Fibroblast of villous mesenchyme (primary cell): ENCODE results near the gene MAGI1. TPM values are rescaled to one million over a fixed set of nuclear protein-coding genes. Genes with fewer than 3 reads are reported as not detected.
"Not testable (repeated sequence)": the region's sequence is repeated elsewhere in the genome, so short reads cannot be mapped to it uniquely, and the experiment has no call there.

Experiments
- DNase-seq: peaks from one replicate; pipeline ENCODE4 v3.0.0-alpha.2; 2010; ENCODE audit warnings: low read depth
- H3K4me3 ChIP-seq: 2 replicates; pipeline ENCODE4 v1.5.1; 2011; ENCODE audit warnings: low read depth, mild to moderate bottlenecking, low read length
- CTCF ChIP-seq: IDR thresholded peaks from 2 replicates; pipeline ENCODE4 v1.5.1; 2012; ENCODE audit warnings: low read depth, mild to moderate bottlenecking, low read length; ENCODE audit not compliant: insufficient read depth
- total RNA-seq: library from RNA; depleted of rRNA; stranded (reverse); fragments of >200 nt; gene quantifications from 2 replicates; pipeline ENCODE4 v1.2.3, GENCODE V29; 2012

MAGI1 gene
- total RNA-seq, 1 donor: 20.7 TPM

DNA sequence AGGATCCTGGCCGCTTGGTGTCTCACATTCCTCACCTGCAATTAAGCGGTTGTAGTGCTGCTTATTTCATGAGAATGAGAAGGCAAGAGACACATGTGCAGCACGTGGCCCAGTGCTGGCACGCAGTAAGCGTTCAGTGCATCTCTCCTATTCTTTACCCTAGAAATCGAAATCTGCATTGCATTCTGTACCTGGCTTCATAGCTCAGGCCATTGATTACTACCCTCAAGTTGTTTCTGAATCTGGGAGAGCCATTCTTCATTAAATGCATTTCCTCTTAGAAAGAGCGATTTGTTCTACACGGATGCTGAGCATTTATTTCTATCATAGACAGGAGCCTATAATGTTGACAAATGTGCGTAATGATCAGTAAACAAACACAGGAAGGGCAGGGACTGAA, 168.9 kb downstream of the MAGI1 start:
- no peak overlapping the region for H3K4me3 ChIP-seq
- no peak for DNase-seq
- TF ChIP-seq CTCF: no peak

DNA sequence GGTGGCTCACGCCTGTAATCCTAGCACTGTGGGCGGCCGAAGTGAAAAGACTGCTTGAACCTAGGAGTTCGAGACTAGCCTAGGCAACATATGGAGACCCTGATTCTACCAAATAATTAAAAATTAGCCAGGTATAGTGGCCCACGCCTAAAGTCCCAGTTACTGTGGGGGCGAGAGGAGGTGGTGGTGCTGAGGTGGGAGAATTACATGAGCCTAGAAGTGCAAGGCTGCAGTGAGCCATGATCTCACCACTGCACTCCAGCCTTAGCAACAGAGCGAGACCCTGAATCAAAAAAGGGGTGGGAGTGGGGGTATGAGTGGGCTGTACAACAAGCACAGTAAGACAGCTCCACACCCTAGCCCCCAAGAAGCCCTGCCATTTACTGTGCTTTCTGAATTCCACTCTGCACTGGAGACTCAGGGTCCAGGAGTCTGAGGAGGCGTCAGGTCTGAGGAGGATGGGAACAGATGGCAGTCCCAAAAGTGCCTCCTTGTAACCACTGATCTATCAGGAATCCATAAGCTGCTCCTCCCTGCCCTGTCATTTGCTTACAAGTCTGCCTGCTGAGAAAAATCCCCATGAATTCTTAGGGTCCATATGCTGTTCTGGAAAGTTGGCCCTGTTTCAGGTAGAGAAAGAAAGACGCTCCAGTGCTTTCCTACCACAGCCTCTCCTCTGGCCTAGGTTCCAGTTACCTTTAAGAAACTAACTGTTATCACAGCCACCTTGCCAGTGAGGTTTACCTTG, 171.1 kb downstream of the MAGI1 start:
- DNase-seq: no peak
- H3K4me3 ChIP-seq: no peak overlapping the region
- no peak for TF ChIP-seq CTCF

DNA sequence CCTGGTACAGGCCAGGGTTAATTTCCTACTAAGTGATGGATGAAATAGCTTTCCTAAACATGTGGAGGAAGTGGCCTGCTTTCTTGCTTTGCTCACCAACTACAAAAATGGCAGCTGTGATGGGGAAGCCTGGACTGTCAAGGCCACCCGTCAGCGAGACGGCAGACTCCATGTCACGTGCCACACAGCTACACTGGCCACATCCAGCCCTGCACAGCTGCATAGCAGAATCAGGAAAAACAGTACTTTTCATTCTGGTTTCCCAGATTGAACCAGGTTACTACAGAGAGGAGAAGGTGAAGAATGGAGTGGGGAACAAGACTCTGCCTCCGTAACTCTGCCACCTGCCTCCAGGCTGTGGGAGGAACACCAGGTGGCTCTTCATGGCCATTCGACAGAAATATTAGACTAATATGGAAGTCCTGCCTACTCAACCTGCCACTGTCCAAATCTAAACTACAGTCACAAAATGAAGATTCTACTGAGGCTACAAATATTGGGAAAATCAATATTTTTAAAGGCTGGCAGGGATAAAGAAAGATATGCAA, 174.3 kb downstream of the MAGI1 start:
- no peak for DNase-seq
- no peak overlapping the region for H3K4me3 ChIP-seq
- no peak for TF ChIP-seq CTCF

GRCh38 chr3:65861718-65862117, 177.0 kb downstream of the MAGI1 start:
- TF ChIP-seq CTCF: no peak
- DNase-seq: no peak

GRCh38 chr3:65859612-65860011, 179.1 kb downstream of the MAGI1 start:
- H3K4me3 ChIP-seq, DNase-seq: not testable (repeated sequence)

More at GRCh38 chr3:65861718-65862117, 177.0 kb downstream of the MAGI1 start:
- no peak overlapping the region for H3K4me3 ChIP-seq

DNA sequence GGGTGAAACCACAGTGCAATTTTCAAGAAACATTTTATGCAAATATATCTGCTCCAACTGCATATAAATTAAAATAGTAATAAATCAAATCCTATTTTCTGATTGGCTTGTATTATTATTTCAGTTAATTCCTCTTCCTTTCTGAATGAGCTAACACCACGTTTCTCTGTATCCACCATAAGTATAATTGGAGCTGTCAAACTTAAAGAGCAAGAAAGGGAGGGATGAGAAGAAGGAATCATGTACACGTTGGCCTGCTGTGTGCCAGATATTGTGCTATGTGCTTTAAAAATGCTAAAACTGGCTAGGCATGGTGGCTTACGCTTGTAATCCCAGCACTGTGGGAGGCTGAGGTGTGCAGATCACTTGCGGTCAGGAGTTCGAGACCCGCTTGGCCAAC, 180.0 kb downstream of the MAGI1 start:
- no peak for TF ChIP-seq CTCF
- H3K4me3 ChIP-seq: no peak overlapping the region
- no peak for DNase-seq

DNA sequence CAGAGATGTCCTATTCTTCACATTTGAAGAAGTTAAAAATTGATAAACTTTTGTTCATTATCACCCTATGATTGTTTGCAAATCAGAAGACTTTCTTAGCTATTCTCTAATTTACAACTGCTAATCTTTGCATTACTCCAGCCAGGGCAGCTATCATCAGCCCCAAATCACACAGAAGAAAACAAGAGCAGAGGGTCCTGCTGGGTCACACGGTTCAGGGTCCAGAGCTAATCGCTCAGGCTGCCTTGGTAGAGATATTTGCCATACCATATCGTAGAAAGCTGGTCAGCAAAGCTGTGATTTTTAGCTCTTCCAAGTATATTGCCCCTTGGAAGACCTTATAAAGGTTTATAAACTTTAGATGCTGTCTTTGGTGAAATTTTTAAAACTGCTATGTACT, 181.4 kb downstream of the MAGI1 start:
- no peak overlapping the region for H3K4me3 ChIP-seq
- no peak for TF ChIP-seq CTCF
- DNase-seq: no peak
